IPS-NIHi11 (cell line): ENCODE measurements around the gene ZDHHC1.

Experiments
- DNase-seq: peaks from one replicate; pipeline ENCODE4 v3.0.0; 2012; ENCODE audit warnings: mixed read lengths, low spot score

The ZDHHC1 gene, protein sequence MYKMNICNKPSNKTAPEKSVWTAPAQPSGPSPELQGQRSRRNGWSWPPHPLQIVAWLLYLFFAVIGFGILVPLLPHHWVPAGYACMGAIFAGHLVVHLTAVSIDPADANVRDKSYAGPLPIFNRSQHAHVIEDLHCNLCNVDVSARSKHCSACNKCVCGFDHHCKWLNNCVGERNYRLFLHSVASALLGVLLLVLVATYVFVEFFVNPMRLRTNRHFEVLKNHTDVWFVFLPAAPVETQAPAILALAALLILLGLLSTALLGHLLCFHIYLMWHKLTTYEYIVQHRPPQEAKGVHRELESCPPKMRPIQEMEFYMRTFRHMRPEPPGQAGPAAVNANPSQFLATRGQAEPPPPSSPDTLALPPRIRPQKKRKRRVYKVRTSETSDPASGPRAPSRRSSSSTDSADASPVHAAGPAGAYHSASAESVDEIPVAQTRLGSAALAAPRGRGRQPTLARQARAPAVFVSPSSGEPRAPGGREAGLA

GRCh38 chr16:67415872-67416793 is at the start of gene ZDHHC1:
Gene ZDHHC1, minus strand, starts transcription at chr16:67416477. Its CDS starts 8,702 bp downstream, at chr16:67407775.
- DNase-seq: peak; percentile 95

DNA sequence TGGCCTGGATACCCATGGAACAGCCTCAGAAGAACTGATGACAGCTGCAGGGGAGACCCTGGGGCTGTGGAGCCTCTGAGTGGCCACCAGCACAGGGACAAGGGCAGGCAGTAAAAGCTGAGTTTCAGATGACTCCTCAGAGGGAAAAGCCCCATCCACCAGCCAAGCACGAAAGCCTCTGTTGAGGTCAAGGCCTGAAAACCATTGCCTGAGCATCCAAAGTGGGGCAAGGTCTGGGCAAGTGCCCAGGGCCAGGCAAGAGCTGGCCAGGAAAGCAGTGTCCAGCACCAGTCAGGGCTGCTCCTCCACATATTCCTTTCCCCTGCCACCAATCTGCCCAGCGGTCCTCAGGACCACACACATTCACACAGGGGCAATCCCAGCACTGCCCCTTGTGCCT is 48.3 kb upstream of the ZDHHC1 start:
- DNase-seq: no peak

GRCh38 chr16:67463691-67464090 is 47.4 kb upstream of the ZDHHC1 start:
- no peak for DNase-seq

DNA sequence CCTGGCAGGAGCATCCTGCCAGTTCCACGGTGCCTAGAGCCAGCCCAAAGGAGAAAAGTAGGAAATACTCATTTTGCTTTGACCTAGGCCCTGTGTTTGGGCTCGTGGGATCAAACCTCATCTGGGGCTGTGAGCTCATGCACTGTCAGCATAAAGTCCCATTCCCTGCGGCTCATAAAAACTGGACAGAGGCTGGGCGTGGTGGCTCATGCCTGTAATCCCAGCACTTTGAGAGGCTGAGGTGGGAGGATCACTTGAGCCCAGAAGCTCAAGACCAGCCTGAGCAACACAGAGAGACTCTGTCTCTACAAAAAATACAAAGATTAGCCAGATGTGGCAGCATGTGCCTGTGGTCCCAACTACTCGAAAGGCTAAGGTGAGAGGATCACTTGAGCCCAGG is 46.8 kb upstream of the ZDHHC1 start:
- DNase-seq: no peak

GRCh38 chr16:67462279-67462655 is 46.0 kb upstream of the ZDHHC1 start:
- no peak for DNase-seq

- DNase-seq: no peak
Observed at GRCh38 chr16:67461600-67462278, 45.5 kb upstream of the ZDHHC1 start.

GRCh38 chr16:67460961-67461360 is 44.7 kb upstream of the ZDHHC1 start:
- DNase-seq: no peak

DNA sequence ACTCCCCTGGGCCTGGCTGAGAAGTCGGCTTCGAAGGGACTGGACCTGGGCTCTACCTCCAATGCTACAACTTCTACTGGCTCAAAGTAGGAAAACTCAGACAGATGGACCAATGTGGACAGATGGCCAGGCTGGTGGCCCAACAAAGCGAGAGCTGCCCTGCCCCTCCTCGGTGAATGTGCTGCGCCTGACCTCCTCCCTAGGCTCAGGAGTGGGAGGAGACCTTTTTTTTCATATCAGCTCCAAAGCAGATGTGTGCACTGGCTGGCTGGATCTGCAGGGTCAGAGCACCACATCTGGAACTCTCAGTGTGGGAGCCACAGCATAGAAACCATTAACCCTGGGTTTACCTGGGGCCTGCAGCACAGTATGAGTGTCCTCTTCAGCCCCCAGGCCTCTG is 43.9 kb upstream of the ZDHHC1 start:
- DNase-seq: no peak

GRCh38 chr16:67459861-67460150 is 43.5 kb upstream of the ZDHHC1 start:
- DNase-seq: no peak

GRCh38 chr16:67459066-67459860 is 43.0 kb upstream of the ZDHHC1 start:
- peak; percentile 37 for DNase-seq

- no peak for DNase-seq
Observed at GRCh38 chr16:67458121-67458641, 41.9 kb upstream of the ZDHHC1 start.

GRCh38 chr16:67457611-67458010 is 41.3 kb upstream of the ZDHHC1 start:
- DNase-seq: no peak

DNA sequence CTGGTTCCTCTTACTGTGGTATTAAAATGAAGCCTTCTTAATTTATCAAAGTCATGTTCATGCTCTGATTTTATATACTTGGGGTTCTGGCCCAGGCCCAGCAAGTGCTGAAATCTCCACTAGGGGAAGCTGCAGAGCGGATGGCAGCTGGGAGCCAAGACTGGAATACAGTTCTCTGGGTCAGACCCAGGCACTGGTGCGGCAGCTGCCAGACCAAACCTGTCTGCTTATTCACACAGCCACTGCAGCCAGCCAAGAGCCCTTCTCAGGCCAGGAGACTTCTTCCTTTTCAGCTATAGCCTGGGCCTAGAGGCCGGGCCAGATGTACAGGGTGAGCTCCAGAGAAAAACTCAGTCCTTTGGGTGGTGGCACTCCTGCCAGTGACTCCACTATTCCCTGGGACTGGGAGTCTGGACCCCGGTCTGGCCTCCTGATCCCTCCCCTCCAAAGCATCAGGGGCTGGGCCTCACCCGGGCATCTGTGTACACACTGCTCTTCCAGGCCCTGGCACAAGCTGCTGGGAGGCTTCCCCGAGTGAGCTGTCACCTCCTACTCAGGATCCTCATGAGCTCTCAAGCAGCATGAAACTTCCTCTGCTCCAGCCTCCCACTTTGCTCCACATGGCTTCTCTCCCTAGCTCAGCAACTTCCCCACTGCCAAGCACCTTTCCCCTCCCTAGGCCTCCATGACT is 40.3 kb upstream of the ZDHHC1 start:
- peak; percentile 66 for DNase-seq

GRCh38 chr16:67454852-67455251 is 38.6 kb upstream of the ZDHHC1 start:
- DNase-seq: no peak

DNA sequence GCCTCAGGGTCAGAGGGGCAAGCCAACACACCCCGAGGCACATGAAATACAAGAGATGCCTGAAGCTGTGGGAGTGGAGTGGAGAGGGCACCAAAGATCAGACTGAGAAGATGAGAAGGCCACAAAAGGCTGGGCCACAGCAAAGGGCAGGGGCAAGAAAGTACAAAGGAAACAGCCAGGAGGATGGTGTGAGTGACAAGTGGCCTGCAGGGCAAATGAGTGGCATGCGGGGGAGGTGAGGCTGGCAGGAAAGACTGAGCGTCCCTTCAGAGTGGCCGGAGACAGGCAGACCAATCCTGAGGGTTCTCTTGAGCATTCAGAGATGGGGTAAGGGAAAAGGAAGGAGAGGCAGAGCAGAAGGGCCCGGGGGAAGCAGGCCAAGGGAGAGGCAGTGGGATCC is 37.8 kb upstream of the ZDHHC1 start:
- no peak for DNase-seq

- DNase-seq: no peak
Observed at GRCh38 chr16:67451704-67452435, 35.6 kb upstream of the ZDHHC1 start.

DNA sequence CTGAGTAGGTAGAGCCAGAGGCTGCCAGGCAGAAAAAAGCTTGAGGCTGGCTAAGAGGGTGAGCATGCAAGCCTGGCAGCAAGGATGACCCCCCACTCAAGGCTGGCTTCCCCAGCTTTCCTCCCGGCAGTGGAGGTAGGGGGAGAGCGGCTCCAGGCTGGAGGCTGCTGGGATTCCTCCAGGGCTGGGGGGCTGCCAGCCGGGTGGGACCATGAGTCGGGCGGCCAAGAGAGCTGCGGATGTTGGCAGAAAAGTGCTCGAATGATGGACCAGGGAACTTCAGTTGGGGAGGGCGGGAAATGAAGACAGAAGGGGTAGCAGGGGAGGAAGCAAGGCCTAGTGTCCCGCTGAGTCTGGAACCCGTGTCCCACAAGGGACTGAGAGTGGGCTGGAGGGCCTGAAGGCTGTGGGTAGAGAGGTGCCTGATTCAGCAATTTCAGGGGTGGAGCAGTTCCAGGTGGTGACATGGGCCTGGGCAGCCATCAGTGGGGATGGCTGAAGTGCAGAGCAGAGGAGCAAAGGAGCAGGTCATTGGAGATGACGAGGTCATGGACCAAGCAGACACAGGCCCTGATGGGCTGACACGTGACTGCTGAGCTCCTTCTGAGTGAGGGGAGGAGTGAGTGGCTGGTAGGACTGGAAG is 34.9 kb upstream of the ZDHHC1 start:
- DNase-seq: no peak

- no peak for DNase-seq
Observed at GRCh38 chr16:67449739-67450138, 33.5 kb upstream of the ZDHHC1 start.

- no peak for DNase-seq
Observed at GRCh38 chr16:67449336-67449735, 33.1 kb upstream of the ZDHHC1 start.

- no peak for DNase-seq
Observed at GRCh38 chr16:67448580-67448979, 32.3 kb upstream of the ZDHHC1 start.
